Stimulated activated memory B cell treated with anti-CD40 and anti-IgM and Interleukin-4, amounts not matched to agents 10 μg/mL and 1 μg/mL and 100 μg/mL, for 72 hours (primary cell): ENCODE results near the gene CRYBA4.
"Not testable (repeated sequence)": the region's sequence is repeated elsewhere in the genome, so short reads cannot be mapped to it uniquely, and the experiment has no call there.

Source experiments
- ATAC-seq: fragments of 150-1000 bp; cut with Tn5 transposase; 2 replicates; pipeline ENCODE4 v1.10.0; 2021
- H3K27ac Mint-ChIP-seq: one replicate; pipeline ENCODE4 v1.8.0; 2022; ENCODE audit warnings: mild to moderate bottlenecking, mixed read lengths
- H3K27me3 Mint-ChIP-seq: one replicate; pipeline ENCODE4 v1.8.0; 2022; ENCODE audit warnings: mixed read lengths
- H3K36me3 Mint-ChIP-seq: one replicate; pipeline ENCODE4 v1.8.0; 2022; ENCODE audit warnings: mixed read lengths
- H3K4me1 Mint-ChIP-seq: one replicate; pipeline ENCODE4 v1.8.0; 2022; ENCODE audit warnings: mixed read lengths
- H3K4me3 Mint-ChIP-seq: one replicate; pipeline ENCODE4 v1.8.0; 2022; ENCODE audit warnings: mild to moderate bottlenecking, moderate library complexity, mixed read lengths
- H3K9me3 Mint-ChIP-seq: one replicate; pipeline ENCODE4 v1.8.0; 2022; ENCODE audit warnings: mixed read lengths

Gene CRYBA4

DNA sequence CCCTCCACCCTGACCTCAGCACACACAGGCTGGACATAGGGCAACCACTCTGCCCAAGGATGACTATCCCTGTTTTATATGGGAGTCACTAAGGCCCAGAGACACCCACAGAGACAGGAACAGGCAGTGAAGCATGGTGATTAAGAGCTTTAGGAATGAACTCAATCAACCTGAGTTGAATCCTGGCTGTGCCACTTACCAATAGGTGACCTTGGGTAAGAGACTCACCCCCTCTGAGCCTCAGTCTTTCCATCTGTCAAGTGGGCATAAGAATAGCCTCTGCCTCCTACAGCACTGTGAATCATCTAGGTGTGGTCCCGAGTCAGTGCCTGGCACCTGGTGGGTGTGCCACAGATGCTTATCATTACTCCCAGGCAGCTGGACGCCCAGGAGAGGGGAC, 10.8 kb upstream of the CRYBA4 start:
- Mint-ChIP-seq H3K9me3 (peaks cover 2% of the 10 kb centered on the region), H3K4me3 (no peak overlapping the region), H3K4me1 (peaks cover 29% of the 10 kb centered on the region), H3K27me3 (no peaks in the 10 kb centered on the region), H3K27ac (no peak overlapping the region), H3K36me3 (no peaks in the 10 kb centered on the region)
- ATAC-seq: no peak

DNA sequence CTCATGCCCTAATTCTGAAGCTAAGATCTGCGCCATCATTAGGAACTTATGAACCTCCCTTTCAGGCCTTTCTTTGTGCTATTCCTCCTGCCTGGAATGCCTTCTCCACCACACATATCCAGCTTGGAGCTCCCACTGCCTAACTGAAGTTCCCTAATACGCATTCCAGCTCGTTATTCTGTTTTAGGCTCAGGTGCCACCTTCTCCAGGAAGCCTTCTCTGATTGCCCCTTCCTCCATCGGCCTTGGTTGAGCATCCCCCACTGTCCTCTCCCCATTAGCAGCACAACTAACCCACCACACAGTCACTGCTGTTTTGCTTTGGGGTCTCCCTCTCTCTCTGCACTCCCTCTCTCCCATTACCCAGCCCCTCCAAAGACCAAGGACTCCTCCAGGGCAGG, 9.1 kb upstream of the CRYBA4 start:
- no peaks in the 10 kb centered on the region for H3K36me3 Mint-ChIP-seq
- peaks cover 2% of the 10 kb centered on the region for H3K9me3 Mint-ChIP-seq
- H3K4me1 Mint-ChIP-seq: peaks cover 41% of the 10 kb centered on the region
- no peak overlapping the region for H3K27ac Mint-ChIP-seq
- no peak for ATAC-seq
- H3K4me3 Mint-ChIP-seq: no peak overlapping the region
- H3K27me3 Mint-ChIP-seq: no peaks in the 10 kb centered on the region

DNA sequence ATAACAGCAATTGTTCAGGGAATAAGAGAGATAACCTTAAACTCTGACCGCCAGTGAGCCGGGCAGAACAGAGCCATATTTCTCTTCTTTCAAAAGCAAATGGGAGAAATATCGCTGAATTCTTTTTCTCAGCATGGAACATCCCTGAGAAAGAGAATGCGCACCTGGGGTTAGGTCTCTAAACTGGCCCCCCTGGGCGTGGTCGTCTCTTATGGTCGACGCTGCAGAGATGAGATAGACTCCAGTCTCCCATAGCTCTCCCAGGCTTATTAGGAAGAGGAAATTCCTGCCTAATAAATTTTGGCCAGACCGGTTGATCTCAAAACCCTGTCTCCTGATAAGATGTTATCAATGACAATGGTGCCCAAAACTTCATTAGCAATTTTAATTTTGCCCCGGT, 8.0 kb upstream of the CRYBA4 start:
- not testable (repeated sequence) for H3K4me3 Mint-ChIP-seq, H3K27me3 Mint-ChIP-seq, H3K36me3 Mint-ChIP-seq, H3K9me3 Mint-ChIP-seq, ATAC-seq, H3K27ac Mint-ChIP-seq
- peaks cover 45% of the 10 kb centered on the region for H3K4me1 Mint-ChIP-seq

DNA sequence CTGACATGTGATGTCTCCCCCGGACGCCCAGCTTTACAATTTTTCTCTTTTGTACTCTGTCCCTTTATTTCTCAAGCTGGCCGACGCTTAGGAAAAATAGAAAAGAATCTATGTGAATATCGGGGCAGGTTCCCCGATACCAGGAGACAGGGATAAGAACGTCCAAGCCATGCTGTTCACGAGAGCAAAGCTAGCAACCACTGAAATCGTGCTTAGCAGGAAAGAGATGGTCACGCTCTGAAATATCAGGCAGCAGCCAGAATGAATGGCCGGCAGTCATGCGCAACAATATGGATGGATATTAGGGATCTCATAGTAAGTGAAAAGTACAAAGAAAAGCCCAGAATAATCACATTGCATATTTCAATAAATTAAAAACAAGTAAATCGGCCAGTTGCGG, 7.4 kb upstream of the CRYBA4 start:
- no peaks in the 10 kb centered on the region for H3K9me3 Mint-ChIP-seq
- no peak overlapping the region for H3K27ac Mint-ChIP-seq
- H3K27me3 Mint-ChIP-seq: no peaks in the 10 kb centered on the region
- no peak overlapping the region for H3K4me3 Mint-ChIP-seq
- peaks cover 42% of the 10 kb centered on the region for H3K4me1 Mint-ChIP-seq
- H3K36me3 Mint-ChIP-seq: no peaks in the 10 kb centered on the region
- no peak for ATAC-seq

DNA sequence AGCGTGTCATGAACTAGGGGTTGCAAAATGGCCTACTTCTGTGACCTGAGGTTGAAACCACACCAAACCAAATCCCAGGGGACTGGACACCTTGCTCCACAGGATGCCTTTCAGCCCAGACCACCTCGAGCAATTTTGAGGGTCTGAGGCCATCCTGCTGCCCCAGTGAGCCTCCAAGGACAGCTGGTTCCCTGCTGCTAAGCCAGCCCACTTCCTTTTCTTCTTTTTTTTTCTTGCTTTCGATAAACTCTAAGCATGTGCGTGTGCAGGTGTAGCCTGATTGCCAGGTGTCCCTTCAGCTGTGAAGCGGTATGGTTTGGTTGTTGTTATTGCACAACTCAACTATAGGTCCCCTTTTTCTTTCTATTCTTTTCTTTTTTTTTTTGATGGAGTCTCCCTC, 6.6 kb upstream of the CRYBA4 start:
- peak; percentile 80 for ATAC-seq
- Mint-ChIP-seq H3K36me3 (no peaks in the 10 kb centered on the region), H3K27me3 (no peaks in the 10 kb centered on the region), H3K27ac (no peak overlapping the region), H3K9me3 (no peaks in the 10 kb centered on the region), H3K4me3 (no peak overlapping the region), H3K4me1 (peaks cover 35% of the 10 kb centered on the region)

DNA sequence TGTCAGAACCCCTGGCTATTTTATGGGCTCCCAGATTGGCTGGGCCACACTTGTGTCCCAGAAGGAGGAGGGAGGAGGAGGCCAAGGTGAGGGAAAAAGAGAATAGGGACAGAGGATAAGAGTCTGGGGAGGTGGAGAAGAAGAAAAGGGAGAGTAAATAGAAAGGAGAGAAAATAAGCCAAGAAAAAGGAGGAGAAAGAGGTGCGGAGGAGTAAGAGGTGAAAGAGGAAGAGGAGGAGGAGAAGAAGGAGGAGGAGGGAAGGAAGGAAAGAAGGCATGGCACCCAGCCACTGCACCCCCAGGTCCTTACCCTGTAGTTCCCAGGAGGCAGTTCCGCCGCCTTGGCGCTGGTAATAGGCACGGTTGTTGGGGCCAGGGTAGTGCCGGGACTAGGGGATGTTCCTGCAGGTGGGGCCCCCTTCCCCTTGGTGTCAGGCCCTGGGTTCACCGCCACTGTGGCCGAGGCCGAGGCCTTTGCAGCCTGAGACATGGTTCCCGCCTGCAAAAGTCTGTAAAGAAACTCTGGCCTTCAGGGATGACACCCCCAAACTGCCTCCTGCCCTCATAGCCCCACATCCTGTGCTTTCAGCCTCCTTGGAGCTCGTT, 5.8 kb upstream of the CRYBA4 start:
- Mint-ChIP-seq H3K4me3 (no peak overlapping the region), H3K27me3 (no peaks in the 10 kb centered on the region), H3K36me3 (no peaks in the 10 kb centered on the region), H3K4me1 (peaks cover 27% of the 10 kb centered on the region), H3K9me3 (no peaks in the 10 kb centered on the region), H3K27ac (peak overlapping the region; percentile 40)
- no peak for ATAC-seq

DNA sequence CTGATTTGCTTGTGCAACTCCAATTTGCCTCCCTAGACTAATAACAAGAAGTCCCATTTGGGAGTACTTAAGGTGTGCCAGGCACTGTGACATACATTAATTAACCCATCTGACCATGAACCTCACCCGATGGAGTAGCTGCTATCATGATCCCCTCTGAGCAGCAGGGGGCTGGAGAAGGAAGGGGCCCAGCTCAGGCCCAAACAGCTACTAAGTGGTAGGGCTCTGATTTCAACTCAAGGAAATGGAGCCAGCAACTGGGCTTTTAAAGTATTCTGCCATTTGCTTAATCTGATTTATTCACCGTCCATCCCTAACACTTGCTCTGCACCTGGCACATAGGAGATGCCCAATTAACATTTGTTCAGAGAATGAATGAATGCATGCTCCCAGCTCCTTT, 5.1 kb upstream of the CRYBA4 start:
- Mint-ChIP-seq H3K36me3 (no peaks in the 10 kb centered on the region), H3K27ac (peak overlapping the region; percentile 40), H3K27me3 (no peaks in the 10 kb centered on the region), H3K4me3 (no peak overlapping the region), H3K4me1 (peaks cover 27% of the 10 kb centered on the region), H3K9me3 (no peaks in the 10 kb centered on the region)
- no peak for ATAC-seq

DNA sequence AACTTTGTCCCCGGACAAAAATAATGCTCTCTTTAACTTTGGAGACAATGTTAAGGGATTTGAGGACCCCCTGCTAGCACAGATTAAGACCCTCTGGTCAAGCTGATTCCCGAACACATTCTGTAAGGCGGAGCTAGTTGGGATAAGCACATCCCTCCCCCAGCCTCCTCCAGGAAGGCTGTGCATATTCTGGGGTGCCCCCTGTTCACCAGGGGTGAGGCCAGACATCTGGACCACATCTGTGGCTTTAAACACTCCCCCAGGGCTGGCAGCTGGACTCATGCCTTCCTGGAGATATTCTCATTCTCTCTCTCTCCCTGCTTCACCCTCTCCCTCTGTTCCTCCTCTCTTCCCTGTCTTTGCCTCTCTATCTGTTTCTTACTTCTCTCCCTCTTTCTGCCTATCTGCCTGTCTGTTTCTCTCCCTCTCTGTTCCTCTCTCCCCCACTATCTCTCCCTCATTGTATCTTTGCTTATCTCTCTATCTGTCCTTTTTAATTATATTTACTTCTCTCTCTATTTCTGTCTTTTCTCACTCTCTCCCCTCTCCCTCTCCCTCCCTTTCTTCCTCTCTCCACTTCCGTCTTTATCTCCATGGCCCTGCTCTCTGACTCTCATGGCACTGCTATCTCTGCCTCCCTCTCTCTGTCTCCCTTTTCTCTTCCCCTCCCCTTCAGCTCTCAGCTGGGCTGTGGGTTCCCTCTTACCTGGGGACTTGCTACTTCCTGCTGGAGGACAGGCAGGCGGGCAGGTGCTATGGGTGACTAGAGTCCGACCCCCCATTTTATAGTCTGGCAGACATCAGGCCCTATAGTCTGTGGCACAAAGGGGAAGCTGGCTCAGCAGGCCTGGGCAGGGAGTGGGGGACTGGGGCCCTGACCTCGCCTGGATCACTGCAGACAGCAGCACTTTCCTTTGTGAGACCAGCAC, 4.2 kb upstream of the CRYBA4 start, which contains the start of gene CRYBB1:
Gene CRYBB1, minus strand, starts transcription at position 757 of the 929 bp plus-strand sequence. CDS start 1,708 bp downstream, outside the sequence.
- ATAC-seq: no peak

DNA sequence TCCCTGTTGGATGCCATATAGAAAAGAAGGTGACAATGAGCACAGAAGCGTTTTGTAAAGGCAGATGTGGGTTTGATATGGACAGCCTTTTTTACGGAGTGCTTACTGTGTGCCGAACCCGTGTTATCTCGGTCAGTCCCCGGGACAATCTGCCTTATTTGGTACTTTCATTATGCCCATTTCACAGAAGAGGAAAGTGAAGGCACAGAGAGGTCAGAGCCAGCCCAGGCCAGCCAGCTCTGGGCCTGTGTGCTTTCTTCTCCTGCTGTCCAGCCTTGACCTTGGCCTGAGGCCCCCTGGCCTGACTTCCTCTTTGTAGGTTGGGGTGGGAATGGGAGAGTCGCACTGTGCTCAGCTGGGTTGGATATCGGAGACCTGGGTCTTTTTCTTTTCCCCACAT, 3.3 kb upstream of the CRYBA4 start:
- Mint-ChIP-seq H3K27me3 (no peaks in the 10 kb centered on the region), H3K9me3 (no peaks in the 10 kb centered on the region), H3K4me1 (peaks cover 27% of the 10 kb centered on the region), H3K36me3 (no peaks in the 10 kb centered on the region), H3K27ac (no peak overlapping the region), H3K4me3 (no peak overlapping the region)
- ATAC-seq: no peak

More for the DNA sequence above, 4.2 kb upstream of the CRYBA4 start, which contains the start of gene CRYBB1:
- H3K4me3 Mint-ChIP-seq: no peak within 1 kb of the TSS
- peaks cover 27% of the 10 kb centered on the region for H3K4me1 Mint-ChIP-seq
- H3K36me3 Mint-ChIP-seq: no peaks in the 10 kb centered on the region
- no peaks in the 10 kb centered on the region for H3K27me3 Mint-ChIP-seq
- no peaks in the 10 kb centered on the region for H3K9me3 Mint-ChIP-seq
- peak within 1 kb of the TSS; percentile 40 for H3K27ac Mint-ChIP-seq

DNA sequence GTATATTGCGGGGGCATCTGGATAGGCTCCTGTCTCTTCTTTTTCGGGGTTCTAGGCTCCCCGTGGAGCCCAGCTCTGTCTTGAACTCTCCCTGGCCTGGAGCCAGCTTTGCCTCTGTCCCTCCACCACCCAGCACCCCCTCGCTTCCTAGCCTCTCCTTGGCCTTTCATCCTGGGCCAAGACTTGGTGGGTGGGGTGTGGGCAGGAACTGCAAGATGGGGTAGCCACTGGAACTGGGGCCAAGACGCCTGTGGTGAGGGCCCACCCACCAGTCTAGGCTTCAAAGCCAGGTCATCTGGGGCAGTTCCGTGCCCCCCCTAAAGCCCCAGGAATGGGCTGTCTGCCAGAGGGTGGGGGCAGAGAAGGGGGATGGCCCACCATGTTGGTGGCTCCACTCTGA, 2.3 kb upstream of the CRYBA4 start:
- Mint-ChIP-seq H3K36me3 (no peaks in the 10 kb centered on the region), H3K27me3 (no peaks in the 10 kb centered on the region), H3K9me3 (no peaks in the 10 kb centered on the region), H3K27ac (no peak overlapping the region), H3K4me3 (no peak overlapping the region), H3K4me1 (peaks cover 27% of the 10 kb centered on the region)
- no peak for ATAC-seq

DNA sequence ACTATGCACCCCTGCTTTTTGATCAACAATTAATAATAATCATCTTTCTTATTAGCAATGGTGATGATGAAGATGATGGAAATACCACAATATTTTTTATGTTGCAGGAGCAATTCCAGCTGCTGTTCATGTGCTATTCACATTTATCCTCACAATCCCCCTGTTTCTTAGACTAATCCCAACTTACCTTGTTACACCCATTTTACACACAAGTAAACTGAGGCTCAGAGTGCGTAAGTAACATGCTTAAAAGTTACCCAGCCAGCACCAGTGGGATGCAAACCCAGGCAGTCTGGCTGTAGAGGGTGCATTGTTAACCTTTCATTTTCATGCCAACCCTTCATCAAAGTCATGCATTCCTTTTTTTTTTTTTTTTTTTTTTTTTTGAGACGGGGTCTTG, 1.6 kb upstream of the CRYBA4 start:
- H3K9me3 Mint-ChIP-seq: no peaks in the 10 kb centered on the region
- ATAC-seq: no peak
- H3K27me3 Mint-ChIP-seq: no peaks in the 10 kb centered on the region
- H3K4me3 Mint-ChIP-seq: no peak overlapping the region
- no peak overlapping the region for H3K27ac Mint-ChIP-seq
- H3K4me1 Mint-ChIP-seq: peaks cover 25% of the 10 kb centered on the region
- H3K36me3 Mint-ChIP-seq: no peaks in the 10 kb centered on the region

DNA sequence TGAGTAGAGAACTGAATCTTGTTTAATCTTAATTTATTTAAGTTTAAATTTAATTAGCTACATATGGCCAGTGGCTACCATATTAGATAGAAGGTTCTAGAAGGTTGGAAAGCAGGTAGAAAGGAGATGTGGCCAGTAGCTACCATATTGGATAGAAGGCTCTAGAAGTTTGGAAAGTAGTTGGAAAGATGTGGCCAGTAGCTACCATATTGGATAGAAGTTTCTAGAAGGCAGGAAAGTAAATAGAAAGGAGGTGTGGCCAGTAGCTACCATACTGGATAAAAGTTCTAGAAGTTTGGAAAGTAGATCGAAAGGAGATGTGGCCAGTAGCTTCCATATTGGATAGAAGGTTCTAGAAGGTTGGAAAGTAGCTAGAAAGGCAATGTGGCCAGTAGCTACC, 2.2 kb downstream of the CRYBA4 start:
- no peak overlapping the region for H3K4me3 Mint-ChIP-seq
- no peaks in the 10 kb centered on the region for H3K27me3 Mint-ChIP-seq

DNA sequence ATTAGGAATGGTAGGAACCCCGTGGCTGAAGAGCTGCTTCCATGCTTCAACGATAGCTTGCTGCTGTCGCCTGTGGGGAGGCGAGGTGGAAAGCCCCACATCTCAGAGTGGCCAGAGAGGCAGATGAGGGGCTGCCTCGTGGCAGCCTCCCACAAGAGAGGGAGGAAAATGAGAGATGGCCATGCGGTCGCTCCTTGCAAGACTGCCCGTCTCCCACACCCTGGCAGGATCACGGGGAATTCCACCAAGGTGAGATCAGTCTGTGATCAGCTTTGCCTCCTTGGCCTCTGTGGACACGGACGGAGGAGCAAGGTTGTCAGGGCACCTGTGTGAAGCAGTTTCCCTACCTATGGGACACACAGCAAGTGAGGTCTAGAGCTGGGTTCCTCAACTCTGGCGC, 3.0 kb downstream of the CRYBA4 start:
- Mint-ChIP-seq H3K27ac (no peak overlapping the region), H3K27me3 (no peaks in the 10 kb centered on the region), H3K36me3 (no peaks in the 10 kb centered on the region), H3K4me1 (peaks cover 7% of the 10 kb centered on the region), H3K4me3 (no peak overlapping the region), H3K9me3 (no peaks in the 10 kb centered on the region)
- no peak for ATAC-seq

More for the DNA sequence above, 2.2 kb downstream of the CRYBA4 start:
- H3K9me3 Mint-ChIP-seq: no peaks in the 10 kb centered on the region
- no peaks in the 10 kb centered on the region for H3K36me3 Mint-ChIP-seq
- no peak overlapping the region for H3K27ac Mint-ChIP-seq
- no peak for ATAC-seq
- H3K4me1 Mint-ChIP-seq: peaks cover 7% of the 10 kb centered on the region

DNA sequence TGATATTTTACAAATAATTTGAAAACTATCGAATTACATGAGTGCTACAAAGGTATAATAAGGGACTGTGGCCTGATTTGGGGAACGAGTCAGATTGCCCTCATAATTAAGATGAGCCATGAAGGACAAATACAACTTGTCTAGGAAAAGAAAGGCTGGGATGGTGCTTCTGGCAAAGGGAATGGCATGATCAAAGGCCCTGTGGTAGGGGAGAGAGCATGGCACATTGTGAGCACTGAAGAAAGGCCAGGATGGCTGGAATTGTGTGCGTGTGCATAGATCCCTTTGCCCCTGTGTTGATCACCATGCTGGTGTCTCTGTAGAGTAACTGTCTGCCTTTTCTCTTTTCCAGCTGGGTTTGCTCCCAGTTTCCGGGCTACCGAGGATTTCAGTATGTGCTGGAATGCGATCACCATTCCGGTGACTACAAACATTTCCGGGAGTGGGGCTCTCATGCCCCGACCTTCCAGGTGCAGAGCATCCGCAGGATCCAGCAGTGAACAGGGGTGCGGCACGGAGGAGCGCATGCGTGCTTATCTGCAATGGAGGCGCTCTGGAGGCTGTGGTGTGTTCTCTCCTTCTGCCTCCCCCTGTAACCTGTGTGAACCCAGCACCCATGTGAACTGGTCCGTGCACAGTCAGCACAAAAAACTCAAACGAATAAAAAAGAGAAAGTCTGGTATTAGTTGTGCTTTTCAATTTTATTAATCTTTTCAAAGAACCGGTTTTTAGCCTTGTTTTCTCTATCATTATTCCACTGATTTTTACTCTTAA, 8.4 kb downstream of the CRYBA4 start:
- no peak overlapping the region for H3K4me3 Mint-ChIP-seq
- peaks cover 7% of the 10 kb centered on the region for H3K4me1 Mint-ChIP-seq
- no peak overlapping the region for H3K27ac Mint-ChIP-seq
- no peaks in the 10 kb centered on the region for H3K36me3 Mint-ChIP-seq
- peaks cover 20% of the 10 kb centered on the region for H3K27me3 Mint-ChIP-seq
- no peaks in the 10 kb centered on the region for H3K9me3 Mint-ChIP-seq
- no peak for ATAC-seq

DNA sequence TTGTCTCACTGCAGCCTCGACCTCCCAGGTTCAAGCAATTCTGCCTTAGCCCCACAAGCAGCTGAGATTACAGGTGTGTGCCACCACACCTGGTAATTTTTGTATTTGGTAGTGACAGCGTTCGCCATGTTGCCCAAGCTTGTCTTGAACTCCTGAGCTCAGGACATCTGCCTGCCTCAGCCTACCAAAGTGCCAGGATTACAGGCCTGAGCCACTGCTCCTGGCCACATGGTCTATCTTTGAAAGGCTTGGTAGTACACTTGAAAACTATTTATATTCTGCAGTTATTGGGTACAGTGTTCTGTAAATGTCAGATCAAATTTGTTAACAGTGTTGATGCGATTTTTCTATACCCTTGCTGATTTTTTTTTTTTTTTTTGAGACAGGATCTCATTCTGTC, 9.5 kb downstream of the CRYBA4 start:
- ATAC-seq: no peak
- H3K36me3 Mint-ChIP-seq: no peaks in the 10 kb centered on the region
- H3K27me3 Mint-ChIP-seq: peaks cover 24% of the 10 kb centered on the region
- peaks cover 7% of the 10 kb centered on the region for H3K4me1 Mint-ChIP-seq
- no peak overlapping the region for H3K4me3 Mint-ChIP-seq
- H3K27ac Mint-ChIP-seq: no peak overlapping the region
- H3K9me3 Mint-ChIP-seq: no peaks in the 10 kb centered on the region
